SH-SY5Y (cell line): ENCODE measurements around the gene SLC30A1.

Experiments
- GATA2 ChIP-seq: IDR thresholded peaks from 2 replicates; pipeline ENCODE4 v1.6.1; 2011; ENCODE audit warnings: mild to moderate bottlenecking, low read depth, low read length
- GATA3 ChIP-seq: IDR thresholded peaks from 2 replicates; pipeline ENCODE4 v1.6.1; 2011; ENCODE audit warnings: low read depth, mild to moderate bottlenecking, low read length, moderate library complexity

DNA sequence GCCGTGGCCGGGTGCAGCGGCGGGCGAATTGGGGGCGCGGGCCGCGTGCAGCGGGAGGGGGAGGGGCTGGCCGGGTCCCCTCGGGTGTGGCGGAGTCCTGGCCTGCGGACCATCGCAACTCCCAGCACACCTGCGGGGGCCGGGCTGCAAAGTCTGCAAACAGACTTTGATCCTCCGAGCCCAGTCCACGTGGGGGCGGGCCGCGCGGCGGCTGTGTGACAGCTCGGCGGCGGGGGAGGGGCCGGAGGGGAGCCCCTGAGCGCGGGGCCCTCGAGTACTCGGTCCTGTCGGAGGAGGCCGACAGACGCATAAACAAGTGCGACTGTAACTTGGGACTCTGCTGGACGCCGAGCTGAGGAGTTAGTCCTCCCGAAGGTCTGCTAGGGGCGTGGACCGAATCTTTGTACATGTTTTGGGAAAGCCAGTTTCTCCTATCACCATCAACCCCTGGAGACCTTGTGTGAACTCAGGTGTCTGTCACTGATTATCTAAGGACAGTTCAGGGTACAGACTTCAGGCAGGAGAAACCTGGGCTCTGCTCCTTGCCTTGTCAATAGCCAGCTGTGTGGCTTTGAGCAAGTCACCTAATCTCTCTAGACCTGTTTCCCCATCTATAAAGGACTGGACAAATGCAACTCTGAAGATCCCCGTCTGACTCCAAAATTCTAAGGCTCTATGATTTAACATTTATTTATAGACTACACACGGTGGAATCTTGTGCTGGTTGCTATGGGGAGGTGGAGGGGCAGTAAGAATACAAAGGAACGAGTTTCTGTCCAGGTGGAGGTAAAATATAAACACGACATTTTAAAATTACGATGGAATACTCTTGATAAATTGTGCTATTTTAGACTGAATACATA, 710 bp upstream of the SLC30A1 start:
- TF ChIP-seq GATA2 (no peak), GATA3 (no peak)
